T-helper 9 cell (primary cell): ENCODE data around the gene GABBR2.
"Not testable (repeated sequence)": the region's sequence is repeated elsewhere in the genome, so short reads cannot be mapped to it uniquely, and the experiment has no call there.

Experiments
- DNase-seq: peaks from one replicate; pipeline ENCODE4 v3.0.0-alpha.2; 2020

Gene GABBR2

DNA sequence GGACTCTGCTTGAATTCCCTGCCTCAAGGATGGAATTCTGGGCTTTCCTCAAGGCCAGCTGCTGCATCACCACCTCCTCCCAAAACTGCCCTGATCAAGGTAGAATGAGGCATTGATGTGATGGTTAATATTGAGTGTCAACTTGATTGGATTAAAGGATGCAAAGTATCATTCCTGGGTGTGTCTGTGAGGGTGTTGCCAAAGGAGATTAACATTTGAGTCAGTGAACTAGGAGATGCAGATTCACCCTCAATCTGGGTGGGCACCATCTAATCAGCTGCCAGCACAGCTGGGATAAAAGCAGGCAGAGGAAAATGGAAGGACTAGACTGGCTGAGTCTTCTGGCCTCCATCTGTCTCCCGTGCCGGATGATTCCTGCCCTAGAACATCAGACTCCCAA lies 23.9 kb downstream of the GABBR2 start:
- not testable (repeated sequence) for DNase-seq

DNA sequence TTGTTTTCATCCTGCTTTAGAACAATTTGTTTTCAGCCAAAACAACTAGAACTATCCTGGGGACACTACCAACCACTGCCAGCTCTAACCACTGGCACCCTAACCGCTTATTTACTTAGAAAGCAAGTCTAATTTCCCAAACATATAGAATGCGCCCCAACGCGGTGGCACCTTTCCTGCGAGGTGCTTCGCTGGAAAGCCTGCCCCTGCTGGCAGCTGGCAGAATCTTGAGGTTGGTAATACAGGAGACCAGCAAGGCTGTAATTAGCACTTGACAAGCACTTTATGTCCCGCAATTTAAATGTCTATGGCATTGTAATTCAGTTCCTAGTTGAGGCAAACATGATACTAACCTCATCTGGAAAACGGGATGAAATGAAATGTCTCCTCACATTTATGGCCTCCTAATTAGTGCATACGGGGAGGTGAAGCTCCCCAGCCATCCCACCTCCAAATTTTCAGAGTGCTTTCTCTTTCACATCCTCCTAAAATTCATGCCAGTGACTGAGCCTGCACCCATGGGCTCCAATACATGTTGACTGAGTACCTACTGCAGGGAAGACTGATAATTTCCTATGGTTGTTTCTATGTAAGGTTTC lies 30.4 kb downstream of the GABBR2 start:
- no peak for DNase-seq

DNA sequence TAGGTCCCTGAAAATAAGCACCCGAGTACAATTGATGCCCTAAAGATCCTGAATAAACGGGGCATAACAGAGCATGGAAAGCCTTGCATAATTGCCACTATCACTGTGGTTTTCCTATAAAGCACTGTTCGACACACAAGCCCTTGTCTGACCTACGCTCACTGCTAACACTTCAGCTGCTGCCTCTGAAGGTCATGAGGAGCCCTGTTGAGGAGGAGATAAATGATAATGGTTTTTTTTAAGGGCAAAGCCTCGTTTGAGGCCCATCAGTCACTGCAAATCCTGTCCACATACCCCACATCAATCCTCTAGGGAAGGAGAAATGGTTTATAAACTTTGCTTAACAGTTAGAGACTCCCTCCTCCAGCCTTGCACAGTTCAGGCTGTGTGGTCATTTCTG lies 35.1 kb downstream of the GABBR2 start:
- no peak for DNase-seq

DNA sequence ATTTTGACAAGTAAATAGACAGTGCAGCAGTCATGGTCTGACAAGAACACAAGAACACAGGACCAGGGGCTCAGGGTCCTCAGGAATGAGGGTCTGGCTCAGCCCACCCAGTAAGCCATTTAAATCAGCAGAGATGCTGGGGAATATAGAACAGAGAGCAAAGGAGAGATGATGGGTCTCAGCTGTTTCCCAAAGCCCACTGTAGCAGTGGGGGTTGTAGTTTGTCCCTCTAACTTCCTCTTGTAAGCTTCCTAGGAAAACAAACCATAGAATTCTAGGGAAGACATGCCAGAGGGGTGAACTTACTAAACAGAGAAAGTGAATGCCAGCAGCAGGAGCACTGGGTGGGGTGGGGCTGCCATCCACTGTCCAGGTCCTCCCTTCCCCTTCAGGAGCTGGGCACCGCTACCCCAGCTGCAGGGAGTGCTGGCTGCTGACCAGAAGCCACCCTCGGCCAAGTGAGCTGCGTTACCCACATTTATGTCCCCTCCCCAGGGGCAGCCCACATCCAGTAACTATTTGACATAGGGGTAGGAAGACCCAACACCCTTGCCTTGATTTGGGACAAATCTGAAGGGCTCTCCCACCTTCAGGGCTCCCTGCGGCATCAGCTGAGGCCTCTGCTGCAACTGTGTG lies 41.6 kb downstream of the GABBR2 start:
- DNase-seq = no peak

- DNase-seq = no peak
These were observed 43.2 kb downstream of the GABBR2 start for GRCh38 chr9:98665501-98665900.

GRCh38 chr9:98660541-98660940 lies 48.2 kb downstream of the GABBR2 start:
- DNase-seq = no peak

DNA sequence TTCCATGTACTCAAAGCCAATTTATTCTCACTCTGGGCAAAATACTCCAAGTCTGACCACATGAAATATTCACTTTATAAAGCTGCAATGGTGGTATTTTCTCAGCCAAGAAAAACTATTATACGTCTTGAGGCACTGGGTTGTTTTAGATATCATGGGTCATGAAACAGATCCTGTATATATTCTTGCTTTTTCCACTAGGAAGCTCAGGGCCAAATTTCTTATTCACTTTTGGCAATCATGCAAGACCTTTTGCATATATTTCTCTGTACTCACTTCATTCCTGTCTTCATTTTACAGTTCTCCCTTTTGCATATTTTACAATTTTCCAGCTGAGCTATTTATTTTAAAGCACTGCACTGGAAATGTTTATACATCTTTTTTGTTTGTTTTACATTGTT lies 49.8 kb downstream of the GABBR2 start:
- no peak for DNase-seq

- DNase-seq = no peak
These were observed 50.8 kb downstream of the GABBR2 start for GRCh38 chr9:98657897-98658296.

GRCh38 chr9:98656511-98656910 lies 52.2 kb downstream of the GABBR2 start:
- no peak for DNase-seq

DNA sequence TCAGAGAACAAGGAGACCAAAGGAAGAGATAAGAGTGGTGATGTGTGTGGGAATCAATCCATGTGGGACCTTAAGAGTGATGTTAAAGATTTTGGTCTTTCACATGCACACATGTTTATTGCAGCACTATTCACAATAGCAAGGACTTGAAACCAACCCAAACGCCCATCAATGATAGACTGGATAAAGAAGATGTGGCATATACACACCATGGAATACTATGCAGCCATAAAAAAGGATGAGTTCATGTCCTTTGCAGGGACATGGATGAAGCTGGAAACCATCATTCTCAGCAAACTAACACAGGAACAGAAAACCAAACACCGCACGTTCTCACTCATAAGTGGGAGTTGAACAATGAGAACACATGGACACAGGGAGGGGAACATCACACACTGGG lies 53.3 kb downstream of the GABBR2 start:
- DNase-seq = not testable (repeated sequence)

DNA sequence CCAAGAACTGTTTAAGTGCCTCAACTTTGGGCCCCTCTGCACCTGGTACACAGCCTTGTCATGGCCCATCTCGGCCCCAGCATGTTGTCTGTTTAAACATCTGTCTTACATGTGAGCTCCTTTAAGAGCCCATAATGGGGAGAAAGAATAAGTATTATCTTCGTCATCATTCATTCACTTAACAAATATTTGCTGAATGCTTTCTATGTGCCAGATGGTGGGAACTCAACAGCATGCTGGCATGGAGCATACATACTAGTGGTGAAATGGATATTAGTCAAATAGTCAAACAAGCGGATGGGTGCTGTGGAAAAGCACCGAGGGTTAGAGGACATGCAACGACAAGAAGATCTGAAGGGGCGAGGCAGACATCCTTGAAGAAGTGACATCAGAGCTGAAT lies 54.5 kb downstream of the GABBR2 start:
- no peak for DNase-seq

DNA sequence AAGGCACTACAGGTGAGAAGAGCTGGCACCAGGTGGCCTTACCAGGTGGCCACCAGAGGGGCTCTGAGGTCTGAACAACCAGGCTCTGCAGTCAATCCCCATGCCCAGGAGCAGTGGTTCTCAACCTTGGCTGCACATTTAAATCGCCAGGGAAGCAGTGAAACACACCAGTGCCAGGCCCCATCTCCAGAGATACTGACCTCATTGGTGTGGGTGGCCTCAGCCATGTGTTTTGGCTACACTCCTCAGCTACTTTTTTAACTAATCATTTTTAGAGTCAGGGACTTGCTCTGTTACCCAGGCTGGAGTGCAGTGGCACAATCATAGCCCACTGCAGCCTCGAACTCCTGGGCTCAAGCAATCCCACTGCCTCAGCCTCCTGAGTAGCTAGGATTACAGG lies 56.0 kb downstream of the GABBR2 start:
- no peak for DNase-seq

DNA sequence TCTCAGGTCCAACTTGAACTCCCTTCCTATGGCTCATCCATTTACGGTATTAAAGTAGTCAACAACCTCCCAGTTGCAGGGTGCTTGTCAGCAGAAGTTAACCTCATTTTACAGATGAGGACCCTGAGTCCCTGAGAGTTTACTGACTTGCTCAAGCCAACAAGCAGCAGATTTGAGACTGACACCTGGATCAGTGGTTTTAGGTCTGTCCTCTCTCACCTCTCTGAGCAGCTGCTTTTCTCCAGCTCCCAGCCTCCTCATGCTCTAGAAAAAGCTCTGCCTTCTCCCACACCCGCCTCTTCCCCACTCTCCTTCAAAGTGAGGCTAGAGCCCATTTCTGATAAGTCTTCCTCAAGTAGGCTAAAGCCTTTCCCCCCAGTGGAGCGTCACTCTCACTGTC lies 56.4 kb downstream of the GABBR2 start:
- DNase-seq = no peak

GRCh38 chr9:98647236-98647635 lies 61.5 kb downstream of the GABBR2 start:
- DNase-seq = no peak

DNA sequence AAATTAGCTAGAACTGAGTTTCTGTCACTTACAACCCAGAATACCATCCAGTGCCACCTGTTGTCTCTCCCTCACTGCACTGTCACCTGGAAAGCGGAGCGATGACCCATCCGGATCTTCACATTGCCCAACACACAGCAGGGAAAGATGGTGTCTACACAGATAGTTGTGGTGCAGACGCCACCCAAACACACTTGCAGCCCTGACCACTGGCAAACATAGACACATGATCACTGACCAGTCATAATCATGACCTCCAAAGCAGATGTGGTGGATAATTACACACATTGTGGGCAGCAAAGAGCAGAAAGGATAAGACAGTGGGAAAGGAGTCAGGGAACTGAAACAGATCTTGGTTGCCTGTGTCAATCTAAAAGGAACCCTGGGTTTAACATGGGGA lies 64.7 kb downstream of the GABBR2 start:
- no peak for DNase-seq

GRCh38 chr9:98642661-98643312 lies 65.9 kb downstream of the GABBR2 start:
- no peak for DNase-seq

DNA sequence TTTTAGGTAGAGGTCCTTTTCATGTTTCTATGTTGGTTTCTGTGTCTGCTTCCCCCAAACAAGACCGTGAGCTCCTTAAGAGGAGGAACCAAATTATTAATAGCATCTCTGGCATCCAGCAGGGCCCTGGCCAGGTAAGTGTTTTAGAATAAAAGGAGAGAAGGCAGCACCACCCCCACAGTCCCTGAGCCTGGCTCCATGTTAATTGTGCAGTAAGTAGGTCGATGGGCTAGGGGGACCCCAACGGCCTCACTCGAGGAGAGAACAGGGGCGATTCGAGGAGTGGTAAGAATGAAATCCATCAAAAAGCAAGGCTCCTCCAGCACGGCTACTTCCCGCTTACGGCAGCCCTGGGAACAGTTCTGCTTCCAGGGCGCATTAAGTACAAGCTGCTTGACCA lies 67.0 kb downstream of the GABBR2 start:
- no peak for DNase-seq

DNA sequence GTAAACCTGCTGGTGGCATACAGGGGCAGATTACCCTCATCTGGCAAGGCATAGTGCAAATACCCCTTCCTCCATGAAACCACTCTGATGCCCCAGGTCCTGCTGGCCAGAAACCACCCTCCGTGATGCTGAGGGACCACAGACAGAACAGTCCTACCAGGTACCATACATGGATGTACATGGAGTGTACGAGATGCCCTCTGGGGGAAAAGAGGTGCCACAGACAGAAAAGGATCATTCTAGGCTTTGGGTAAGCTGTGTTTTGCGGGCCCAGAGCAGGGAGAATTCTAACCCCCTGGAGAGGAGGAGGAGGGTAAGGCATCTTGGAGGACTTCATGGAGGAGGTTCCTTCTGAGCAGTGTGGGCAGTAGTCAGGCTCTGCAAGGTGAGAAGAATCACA lies 68.3 kb downstream of the GABBR2 start:
- no peak for DNase-seq

DNA sequence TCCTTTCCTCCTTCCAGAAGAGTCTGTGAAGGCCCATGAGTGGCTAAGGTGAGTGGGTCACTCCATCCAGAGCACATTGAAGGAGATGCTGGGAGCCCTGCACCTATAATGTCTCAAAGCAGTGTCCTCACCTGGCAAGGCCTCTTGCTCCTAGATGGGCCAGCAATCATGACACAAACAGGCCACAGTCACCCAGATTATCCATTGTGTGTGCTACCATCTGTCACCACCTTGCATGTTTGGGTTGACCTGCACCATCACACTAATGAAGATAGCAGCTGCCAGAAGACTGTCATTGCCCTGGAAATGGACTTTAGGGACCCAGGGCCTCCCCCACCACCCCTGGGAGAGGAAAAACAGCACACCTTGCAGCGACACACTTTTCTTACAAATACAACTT lies 69.6 kb downstream of the GABBR2 start:
- DNase-seq = no peak

- no peak for DNase-seq
These were observed 71.4 kb downstream of the GABBR2 start for GRCh38 chr9:98637381-98637780.

- DNase-seq = no peak
These were observed 73.4 kb downstream of the GABBR2 start for GRCh38 chr9:98635374-98635773.

DNA sequence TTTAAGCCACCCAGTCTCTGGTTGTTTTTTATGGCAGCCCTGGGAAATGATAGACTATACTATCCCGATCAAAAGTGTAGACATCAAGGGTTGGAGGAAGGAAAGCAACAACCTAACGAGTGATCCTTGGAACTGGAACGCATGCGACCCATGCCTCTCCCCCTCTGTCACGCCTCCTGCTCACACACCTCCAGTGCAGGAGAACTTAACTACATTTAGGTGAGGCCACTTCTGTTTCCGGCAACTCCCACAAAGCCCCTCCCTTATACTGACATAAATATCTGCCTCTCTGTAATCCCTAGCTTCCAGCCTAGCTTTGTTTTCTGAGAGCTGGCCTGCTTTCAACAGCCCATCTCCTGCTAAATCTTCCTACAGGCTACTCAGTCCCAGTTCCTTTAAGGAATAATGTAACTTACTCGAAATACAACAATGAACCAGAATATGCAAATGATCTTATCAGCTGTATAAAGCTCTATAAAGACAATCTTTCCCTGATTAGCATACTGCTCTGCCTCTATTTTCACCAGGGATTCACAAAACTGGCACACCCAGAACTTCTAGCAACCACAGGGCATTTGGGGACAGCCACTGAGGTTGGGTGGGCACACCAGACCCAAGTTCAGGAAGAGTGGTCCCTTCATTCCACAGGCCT lies 73.9 kb downstream of the GABBR2 start:
- no peak for DNase-seq

DNA sequence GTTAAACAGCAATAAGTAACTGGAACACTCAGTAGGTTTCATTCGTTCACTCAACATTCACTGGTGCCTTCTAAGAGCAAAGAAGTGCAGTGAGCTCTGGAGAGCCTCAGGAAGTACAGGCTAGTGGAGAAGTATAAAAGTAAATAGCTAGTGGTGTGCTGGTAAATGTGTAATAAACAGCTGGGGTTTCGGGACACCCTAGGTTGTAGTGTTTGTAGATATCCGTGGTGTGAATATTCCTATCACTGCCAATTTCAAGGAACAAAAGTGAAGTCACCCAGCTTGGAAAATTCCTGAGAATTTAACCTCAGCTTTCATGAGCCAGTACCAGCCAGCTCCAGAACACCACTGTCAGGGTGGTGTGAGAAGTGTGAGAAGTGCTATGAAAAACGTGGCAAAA lies 75.9 kb downstream of the GABBR2 start:
- no peak for DNase-seq

GRCh38 chr9:98627296-98627695 lies 81.4 kb downstream of the GABBR2 start:
- no peak for DNase-seq
